CD4-positive, alpha-beta T cell treated with Interleukin-10 for 1 hour (primary cell): ENCODE results near the gene HOXA5.

Experiments used
- DNase-seq: peaks from one replicate; pipeline ENCODE4 v3.0.0-alpha.2; 2020

The HOXA5 gene

DNA sequence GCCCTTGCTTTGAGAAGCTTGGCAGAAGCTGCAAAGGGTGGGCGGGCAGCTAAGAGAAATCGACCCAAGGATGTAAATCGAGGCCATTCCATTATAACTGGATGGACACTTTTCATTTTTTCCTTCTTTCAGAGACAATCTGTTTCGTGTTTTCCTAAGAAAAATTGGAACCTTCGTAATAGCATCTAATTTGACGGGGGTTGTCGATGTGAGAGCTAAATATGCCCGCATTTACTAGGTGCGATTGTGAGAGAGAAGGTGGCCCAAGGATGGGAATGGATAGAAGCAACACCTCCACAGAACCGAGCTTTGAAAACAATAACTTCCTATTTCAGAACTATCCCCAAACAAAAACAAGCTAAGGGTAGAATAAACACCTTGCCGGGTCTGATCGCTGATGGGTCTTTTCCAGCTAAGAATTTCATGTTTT lies 12.1 kb downstream of the HOXA5 start:
- no peak for DNase-seq

DNA sequence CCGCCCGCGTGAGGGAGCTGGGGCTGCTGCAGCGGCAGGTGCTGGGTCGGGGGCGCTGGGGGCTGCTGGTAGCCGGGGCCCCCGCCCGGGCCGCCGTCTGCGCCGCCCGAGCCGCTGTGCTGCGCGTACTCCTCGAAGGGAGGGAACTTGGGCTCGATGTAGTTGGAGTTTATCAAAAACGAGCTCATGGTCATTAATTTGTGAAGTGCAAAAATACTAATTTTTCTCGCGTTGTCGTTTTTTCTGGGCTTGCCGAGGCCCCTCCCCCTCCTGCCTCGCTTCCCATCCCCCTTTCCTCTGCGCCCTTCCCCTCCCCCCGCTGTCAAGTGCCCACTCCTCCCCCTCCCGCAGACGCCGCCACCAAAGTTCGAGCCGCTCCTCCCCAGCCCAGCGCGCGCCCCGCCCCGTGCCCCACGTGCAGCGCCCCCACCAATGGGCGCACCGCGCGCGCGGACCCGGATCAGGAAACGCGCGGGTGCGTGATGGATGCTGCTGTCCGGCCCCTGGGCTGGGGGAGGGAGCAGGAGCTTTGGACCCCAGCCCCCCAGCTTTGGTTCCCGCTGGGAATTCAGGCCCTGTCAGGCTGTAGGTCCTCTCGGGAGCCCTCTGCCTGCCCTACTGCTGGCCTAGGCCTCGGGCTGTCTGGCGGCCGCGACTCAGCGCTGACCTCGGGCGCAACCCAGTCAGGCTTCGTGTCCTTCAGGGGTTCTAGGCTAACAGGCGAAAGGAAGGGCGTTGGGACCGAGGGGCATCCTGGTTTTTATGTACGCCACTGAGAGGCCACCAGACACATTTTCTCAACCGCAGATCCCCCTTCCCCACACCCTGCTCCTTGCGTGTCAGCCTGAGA lies 12.7 kb downstream of the HOXA5 start, which contains the start of gene HOXA4:
HOXA4 (minus strand) TSS at position 218 of the 850 bp plus-strand sequence; CDS start at position 194, 24 bp downstream.
- DNase-seq, result peak; percentile 77

DNA sequence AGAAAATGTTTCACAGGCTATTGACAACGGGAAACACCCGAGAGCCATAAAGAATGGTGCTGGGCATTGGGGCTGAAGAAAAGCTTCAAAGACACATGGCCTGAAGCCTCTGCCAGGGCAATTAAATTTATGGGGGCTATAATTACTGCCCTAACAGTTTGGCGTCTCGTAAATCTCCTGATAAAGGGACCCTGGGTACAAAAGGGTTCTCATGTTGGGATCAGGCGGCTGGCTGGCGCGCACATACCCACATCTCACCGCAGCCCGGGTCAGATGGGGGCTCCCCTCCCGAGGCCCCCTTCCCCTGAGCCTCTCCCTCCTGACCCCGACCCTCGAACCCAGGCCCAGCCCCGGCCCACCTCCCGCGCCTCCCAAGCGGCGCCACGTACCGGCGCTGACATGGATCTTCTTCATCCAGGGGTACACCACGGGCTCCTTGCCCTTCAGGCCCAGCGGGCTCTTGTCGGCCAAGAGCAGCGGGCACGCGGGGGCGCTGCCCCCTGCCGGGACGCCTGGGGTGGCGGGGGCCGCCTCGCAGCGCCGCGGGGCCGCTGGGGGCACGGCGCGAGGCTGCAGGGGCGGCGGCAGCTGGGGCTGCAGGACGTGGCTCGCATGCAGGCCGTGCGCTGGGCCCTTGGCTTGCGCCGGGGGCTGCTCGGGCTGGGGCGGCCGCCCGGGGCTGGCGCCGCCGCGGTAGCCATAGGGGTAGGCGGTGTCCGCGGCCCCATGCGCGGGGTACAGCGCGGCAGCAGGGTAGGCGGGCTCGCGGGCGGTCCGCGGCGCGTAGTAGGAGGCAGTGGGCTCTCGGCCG lies 13.5 kb downstream of the HOXA5 start:
- no peak for DNase-seq

DNA sequence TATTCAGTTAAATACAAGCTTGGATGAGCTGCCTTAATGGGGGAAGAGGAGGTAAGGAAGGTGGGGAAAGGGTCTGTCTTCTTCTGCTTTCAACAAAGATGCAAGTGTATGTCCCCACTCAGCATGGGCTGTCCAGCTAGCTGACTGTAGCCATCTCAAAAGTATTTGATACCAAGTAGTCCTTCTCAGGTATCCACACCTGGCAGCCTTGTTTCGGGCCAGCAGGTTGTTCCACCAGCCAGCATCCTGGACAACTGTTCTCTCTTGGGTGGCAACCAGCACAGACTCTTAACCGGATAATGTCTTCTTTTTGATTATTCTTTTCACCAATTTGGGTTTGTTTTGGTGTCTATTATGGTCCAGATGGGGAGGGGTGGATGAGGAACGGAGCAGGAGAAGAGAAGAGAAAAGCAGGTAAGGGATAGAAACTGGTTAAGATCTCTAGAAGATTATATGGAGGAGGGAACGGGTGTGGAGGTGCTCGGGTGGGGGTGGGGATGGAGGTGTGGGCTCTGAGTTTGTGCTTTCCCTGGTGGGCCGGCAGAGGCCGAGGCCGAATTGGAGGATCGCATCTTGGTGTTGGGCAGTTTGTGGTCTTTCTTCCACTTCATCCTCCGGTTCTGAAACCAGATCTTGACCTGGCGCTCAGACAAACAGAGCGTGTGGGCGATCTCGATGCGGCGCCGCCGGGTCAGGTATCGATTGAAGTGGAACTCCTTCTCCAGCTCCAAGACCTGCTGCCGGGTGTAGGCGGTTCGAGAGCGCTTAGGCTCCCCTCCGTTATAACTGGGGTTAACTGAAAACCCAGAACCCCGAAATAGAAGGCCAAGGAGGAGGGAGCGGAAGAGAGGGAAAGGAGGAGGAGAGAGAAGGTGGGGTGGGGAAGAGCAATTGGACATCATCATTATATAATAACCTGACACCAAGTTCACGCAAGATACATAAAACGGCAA lies 14.4 kb downstream of the HOXA5 start:
- no peak for DNase-seq

DNA sequence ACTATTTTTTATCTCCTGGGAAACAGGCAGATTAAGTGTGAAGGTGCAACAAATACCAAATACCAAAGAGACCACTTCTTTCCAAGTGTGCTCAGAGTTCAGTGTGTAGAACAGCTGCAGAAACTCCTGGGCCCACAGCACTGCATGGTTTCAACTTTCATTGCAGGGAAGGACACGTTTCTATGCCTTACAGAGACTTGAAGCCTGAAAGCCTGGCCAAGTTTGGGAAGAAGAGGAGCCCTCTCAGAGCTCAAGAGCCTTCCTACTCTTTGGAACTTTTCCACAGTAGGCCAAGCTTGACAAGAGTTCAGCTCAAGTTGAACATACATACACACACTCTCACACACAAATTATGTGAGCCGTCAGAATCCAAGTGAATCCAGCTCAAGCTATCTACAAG lies 15.4 kb downstream of the HOXA5 start:
- DNase-seq, result no peak

DNA sequence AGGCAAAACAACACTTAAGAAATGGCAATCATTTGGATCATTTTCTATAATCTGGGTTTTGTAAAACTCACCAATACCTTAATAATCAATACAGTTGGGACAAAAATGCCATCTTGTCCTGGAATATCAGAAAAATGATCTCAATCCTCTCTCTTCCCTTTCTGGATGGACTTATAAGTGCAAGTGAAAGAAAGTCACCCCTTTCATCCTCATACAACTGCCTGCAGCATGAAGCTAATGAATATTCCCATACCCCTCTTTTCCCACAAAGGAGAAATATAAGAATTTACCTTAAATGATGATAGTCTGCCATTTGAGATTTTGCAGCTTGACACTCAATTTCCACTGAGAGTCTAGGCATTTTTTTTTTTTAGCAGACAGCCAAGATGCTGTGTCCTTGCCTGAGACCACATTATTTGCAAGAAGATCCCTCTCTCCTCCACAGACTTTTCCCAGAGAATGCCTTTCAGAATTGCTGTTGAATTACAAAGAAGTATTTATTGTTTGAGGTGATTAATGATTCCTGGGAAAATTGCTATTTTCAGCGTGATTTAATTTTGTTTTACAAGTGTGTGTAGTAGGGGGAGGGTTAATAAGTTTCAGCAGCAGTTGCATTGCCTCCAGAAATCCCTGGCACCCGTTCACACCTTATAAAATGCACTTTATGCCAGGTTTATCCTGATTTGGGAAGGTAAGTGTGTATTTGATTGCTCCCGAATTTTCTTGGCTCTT lies 16.7 kb downstream of the HOXA5 start:
- DNase-seq, result no peak

DNA sequence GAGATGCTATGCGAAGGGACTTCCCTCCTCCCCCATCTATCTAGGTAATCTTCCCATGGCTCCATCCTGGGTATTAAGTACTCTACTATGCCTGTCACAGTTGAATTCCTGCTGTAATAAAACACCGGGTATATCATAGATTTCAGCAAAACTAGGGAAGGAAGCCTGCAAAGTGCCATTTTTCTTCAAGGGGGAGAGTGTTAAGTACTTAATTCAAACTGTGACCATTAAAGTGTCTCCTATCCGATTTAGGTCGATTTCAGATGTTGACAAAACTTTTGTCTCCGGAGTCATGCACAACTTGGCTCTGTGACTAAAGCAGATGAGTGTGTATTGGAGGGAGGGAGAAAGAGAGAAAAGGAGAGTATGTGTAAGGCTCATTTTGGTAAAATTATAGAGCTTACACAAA lies 17.5 kb downstream of the HOXA5 start:
- DNase-seq, result no peak

DNA sequence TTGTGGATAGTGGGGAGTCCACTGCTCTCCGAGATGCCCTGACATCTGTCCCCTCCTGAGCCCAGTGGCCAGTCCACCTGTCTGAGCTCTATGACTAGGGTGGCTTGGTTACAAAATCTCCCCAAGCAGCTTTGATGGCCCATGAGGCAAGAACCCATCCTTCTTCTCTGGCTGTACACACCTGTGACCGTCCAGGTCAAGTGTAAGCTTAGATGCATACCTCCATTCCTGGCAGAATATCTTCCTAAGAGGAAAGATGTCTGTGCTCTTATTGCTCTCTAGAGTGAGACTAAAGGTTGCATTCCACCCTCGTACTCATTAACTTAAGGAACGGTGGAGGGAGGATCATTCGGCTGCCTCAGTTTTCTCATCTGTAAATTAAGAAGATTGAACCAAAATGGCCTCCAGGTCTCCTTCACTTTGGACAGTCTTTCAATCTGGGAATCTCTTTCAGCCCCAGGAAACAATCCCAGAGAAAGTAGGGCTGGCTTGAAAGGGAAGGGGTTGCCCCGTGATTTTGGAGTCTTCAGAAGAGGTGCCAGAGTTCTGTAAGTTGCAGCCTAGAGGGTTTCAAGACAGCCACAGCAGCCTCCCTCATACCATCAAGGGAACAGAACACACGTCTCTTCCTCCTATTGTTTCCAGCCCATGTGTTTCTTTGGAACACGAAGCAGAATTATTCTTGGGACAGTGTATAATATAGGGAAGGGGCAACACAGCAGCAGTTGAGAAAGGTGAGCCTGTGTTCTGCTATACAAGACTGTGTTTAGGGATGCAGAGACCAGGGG lies 18.4 kb downstream of the HOXA5 start:
- no peak for DNase-seq

DNA sequence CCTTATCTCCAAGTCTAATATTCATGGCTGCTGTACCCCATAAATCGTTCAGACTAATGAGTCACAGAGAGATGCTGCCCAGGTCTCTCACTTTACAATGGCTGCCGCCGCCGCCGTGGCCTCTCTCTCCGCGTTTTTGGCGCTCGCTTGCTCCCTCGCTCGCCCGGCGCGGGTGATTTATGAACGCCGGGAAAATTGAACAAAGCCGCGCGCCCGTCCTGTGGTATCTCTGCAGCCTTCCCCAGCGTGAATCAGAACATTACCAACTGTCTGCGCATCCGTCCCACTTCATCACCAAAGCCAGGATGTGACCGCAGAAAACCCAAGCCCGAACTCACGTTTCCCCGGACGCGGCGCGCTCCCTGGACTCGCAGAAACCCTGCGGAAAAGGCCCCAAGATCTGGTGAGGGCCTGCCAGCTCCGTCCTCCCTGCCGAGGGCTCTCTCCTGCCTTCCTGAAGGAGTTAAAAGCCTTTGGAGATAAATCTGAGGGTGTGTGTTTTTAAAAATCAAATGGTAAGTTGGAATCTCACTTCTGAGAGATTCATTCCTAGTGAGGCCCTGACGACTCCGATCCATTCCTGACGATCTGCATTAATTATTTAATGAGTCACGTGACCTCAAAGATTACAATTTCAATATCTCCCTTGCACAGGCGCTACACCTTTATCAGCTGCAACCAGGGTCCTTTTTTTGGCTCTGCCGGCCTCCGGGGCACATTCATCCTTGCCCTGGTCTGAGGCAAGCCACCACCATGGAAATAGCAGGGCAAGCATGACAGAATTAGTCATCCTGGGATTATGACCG lies 19.2 kb downstream of the HOXA5 start:
- no peak for DNase-seq

DNA sequence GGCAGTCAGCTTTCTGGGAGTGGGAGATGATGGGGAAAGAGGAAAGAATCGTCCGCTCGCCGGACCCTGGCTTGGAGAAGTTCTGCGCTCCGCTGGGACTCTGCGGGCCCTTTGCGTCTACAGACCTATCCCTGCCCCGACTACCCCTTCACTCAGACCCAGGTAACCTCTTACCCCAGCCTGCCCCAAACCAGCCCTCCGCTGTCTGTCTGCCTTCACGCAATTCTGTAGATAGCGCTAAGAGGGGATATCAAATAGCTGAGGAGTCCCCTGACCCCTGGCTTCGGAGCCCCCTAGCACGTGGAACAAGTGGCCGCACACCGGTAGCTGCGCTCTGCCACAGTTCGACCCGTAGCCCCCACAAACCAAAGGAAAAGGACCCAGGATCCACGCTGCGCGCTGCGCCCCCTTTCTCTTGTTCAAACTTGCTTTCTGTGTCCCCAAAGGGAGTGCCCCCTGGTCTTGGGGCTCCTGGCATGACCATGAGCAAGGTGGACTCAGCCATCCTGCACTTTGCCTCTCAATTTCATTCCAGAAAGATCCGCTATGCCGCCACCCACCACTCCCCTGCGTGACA lies 19.9 kb downstream of the HOXA5 start:
- no peak for DNase-seq

DNA sequence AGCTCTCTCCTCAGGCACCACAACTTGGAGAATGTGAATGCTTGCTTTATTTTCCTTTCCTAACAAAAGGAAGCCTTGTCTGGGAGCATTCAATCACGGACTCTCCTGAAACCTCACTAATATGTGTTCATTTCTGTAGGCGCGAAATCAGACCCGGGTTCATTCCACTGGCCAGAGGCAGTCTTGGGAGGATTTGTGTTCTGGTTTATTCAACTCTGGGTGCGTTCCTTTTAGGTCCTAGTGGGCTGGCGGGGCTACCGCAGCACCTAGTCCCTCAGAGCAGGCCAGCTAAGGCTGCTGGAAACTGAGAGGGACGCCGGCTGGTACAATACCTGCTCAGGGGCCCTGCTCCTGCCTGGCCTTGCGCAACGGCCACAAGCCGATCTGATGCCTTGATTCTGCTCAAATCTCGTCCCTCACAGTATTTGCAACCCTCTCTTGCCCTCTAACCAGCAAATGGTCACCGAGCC lies 20.4 kb downstream of the HOXA5 start:
- no peak for DNase-seq

DNA sequence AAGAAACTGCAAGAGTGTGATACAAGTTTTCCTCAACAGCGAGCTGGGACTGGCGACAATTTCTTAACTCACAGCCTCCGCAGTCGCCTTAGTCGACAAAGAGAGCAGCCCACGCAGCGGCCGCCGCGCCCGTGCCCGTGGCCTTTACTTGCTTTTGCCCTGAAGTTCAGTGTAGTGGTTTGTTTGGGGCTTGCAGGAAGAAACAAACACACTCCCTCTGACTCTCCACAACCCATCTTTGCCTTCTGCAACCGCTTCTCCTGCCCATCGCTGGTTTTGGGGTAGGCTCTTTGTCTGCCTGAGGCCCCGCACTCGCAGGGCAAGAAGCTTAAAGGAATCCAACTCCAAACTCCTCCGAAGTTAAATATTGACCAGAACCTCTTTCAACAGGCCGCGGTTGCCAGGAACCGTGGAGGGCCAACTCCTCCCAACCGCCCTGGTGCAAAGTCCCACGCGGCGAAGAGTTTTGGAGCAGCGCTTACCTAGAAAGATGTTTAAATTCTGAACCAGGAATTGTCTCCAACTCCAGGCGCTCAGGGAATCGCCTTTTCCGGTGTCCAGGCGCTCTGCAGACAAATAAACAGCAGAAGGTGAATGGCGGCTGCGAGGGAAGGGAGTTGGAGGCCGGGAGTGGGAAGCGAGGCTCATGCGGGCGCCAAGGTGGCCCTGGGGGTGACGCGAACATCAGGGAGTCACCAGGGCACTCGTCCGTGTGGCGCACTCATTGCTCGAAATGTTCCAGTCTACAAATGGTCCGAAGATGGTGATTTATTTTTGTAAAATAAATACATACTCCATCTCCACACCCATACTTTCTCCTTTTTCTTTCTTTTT lies 21.2 kb downstream of the HOXA5 start:
- no peak for DNase-seq

DNA sequence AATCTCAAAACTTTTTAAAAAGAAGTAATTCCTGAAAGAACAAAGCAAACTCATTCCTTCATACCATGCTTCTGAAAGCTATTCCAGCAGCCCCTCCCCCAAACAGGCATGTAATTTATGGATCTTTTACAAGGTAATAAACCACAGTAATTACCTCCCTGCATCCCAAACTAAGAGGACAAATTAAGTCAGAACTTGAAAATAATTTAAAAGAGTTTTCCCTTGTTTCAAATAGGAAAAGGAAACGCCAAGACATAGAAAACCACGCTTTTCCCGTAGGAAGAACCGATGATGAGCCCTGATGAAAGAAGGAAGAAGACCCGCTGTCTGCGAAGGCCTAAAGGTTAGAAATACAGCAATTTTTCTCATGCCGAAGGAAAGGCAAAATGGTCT lies 21.8 kb downstream of the HOXA5 start:
- DNase-seq, result no peak

DNA sequence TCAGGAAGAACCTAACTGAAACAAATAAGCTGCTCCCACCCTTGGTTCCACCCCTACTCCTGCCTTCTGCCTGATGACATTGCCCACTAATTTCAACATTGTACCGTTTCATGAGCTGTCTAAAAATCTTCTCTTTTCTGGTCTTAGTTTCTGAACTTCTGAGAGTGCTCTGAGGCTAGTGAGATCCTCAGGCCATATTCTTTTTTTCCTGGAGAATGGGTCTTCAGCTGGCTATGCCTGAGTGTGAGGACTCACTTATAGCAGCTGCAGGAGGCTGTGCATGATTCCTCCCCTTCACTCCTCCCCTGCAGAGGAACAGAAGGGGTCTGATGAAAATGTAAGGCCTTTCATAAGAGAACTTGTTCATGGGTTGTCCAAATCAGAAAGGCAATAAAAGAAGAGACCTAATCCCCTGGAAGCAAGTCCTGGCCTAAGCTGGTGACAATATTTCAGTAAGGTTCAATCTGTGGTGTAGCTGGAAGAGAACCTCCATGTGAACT lies 24.0 kb downstream of the HOXA5 start:
- no peak for DNase-seq

DNA sequence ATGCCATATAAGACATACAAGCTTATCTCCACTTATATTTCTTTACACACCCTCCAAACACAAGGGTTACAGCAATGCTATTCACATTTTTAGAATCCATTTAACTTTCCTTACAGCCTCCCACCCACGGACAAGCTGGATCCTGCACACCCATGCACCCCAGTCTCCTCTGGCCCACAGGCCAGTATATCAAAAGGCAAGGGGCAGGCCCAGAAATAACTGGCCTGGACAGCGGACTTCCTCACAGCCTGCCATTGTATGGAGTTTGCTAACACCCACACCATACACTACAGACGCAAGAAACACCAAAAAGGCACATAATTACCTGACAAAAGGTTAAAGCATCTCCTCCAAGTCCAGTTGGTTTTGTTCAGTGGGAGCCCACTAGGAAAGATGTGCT lies 24.9 kb downstream of the HOXA5 start:
- DNase-seq, result no peak

DNA sequence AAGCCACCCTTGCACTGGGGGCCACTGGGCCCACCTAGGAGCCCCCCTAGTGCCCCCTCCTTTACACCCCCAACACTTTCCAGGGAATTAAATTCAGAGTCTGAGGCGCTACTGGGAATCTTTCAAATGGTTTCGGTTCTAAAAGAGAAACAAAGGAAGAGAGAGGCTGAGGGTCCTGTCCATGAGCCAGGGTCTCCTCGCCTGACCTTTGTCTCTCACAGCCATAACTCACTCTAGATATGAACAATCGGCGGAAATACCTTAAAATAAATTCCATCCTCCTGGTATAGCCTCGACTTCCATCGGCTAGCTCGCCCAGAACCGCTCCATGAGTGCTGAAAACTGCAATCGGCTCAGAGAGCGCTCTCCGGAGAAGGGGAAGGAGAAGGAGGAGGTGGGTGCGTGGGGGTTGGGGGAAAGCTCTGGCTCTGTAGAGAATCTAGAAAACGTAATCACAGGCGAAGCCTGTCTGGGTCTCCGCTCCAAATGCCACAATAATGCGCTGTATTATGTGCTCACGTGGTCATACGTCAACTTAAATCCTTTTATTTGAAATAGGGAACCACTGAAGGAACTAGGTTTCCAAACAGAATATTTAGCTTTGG lies 25.5 kb downstream of the HOXA5 start:
- no peak for DNase-seq

DNA sequence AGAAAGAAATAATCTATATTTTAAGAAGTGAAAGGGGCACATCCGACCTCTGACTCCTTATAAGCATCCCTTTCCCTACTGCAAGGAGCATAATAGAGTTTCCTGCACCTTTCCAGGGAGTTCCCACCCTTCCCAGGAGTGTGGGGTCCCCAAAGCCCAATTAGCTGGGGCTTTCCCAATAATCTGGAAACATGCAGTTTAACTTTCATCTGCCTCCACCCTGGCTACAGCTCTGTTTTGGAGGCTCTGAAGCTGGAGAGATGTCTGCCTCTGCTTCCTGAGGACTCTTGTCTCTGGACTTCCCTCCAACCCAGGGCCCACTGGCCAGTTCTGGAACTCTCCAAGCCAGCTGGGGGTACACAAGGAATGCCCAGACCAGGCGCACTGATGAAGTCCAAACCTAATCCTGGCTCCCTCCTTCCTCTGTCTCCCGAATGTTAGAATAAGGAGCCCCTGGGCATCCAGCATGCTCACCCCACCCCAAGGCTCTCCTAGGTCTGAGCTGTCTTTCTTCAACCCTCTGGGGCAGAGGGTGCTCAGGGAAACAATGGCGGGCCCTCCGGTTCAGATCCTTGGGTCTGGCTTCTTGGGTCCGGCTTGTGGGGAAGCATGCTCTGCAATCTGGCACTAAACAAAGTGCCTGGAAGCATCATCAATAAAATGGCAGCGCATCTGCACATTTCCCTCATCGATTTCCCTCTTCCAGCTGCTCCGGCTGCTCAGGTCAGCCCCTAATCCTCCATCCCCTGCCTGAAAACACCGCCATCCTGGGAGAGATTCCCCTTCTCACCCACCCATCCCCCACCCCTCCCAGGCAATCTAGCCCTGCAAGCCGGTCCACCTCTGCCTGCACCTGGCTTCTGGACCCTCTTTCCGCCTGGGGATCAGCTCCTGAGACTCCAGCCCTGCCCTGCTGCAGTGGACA lies 26.3 kb downstream of the HOXA5 start:
- no peak for DNase-seq
